GM12878 (cell line): ENCODE data around the gene HIVEP1. TPM values are rescaled to one million over a fixed set of nuclear protein-coding genes. Genes with fewer than 3 reads are reported as not detected.
A peak's percentile ranks its signal among the peaks of the same experiment; 100 is the strongest.

Experiments used
- CREB1 ChIP-seq: IDR thresholded peaks from 2 replicates; pipeline ENCODE4 v1.6.1; 2012; ENCODE audit warnings: low read depth, mild to moderate bottlenecking, inconsistent platforms
- CREM ChIP-seq: IDR thresholded peaks from 2 replicates; pipeline ENCODE4 v1.6.1; 2014; ENCODE audit warnings: antibody characterized with exemption, low read depth
- EED ChIP-seq: sonication (generic); IDR thresholded peaks from 2 replicates; pipeline ENCODE4 v1.6.1; 2016; ENCODE audit warnings: antibody characterized with exemption, low read depth
- EP300 ChIP-seq, 2 experiments: fragments of 150-350 bp in 1 of 2; IDR thresholded peaks; 2 replicates each; pipeline ENCODE4 v1.6.1; 2011 to 2012; ENCODE audit warnings: low read depth in 2 of 2, low read length in 2 of 2, borderline replicate concordance in 1 of 2, improper control_type of control experiment in 1 of 2, inconsistent platforms in 1 of 2; ENCODE audit not compliant: control insufficient read depth in 1 of 2
- HDGF ChIP-seq: fragments of 450-650 bp; IDR thresholded peaks from 2 replicates; pipeline ENCODE4 v1.6.1; 2016; ENCODE audit warnings: antibody characterized with exemption
- NR2C1 ChIP-seq: fragments of 450-650 bp; IDR thresholded peaks from 2 replicates; pipeline ENCODE4 v1.6.1; 2017; ENCODE audit warnings: antibody characterized with exemption, mild to moderate bottlenecking, moderate library complexity
- NRF1 ChIP-seq: conservative IDR thresholded peaks from 2 replicates; pipeline ENCODE4 v1.6.1; 2011; ENCODE audit warnings: mild to moderate bottlenecking, low read depth, low read length, improper control_type of control experiment
- PAX5 ChIP-seq: IDR thresholded peaks from 2 replicates; pipeline ENCODE4 v1.6.1; 2011; ENCODE audit warnings: low read depth, low read length, borderline replicate concordance
- RAD21 ChIP-seq: IDR thresholded peaks from 2 replicates; pipeline ENCODE4 v1.6.1; 2011; ENCODE audit warnings: mild to moderate bottlenecking, low read depth, low read length, moderate library complexity; ENCODE audit not compliant: insufficient read depth
- RUNX3 ChIP-seq: IDR thresholded peaks from 2 replicates; pipeline ENCODE4 v1.6.1; 2012; ENCODE audit warnings: low read length, inconsistent platforms
- SIX5 ChIP-seq: IDR thresholded peaks from 2 replicates; pipeline ENCODE4 v1.6.1; 2011; ENCODE audit warnings: mild to moderate bottlenecking, low read depth, low read length, moderate library complexity; ENCODE audit not compliant: severe bottlenecking
- SP1 ChIP-seq: IDR thresholded peaks from one replicate; pipeline ENCODE4 v1.6.1; 2011; ENCODE audit warnings: low read depth, low read length
- STAT1 ChIP-seq: fragments of 450-650 bp; conservative IDR thresholded peaks from 2 replicates; pipeline ENCODE4 v1.6.1; 2014; ENCODE audit warnings: antibody characterized with exemption, mild to moderate bottlenecking
- STAT3 ChIP-seq: IDR thresholded peaks from 2 replicates; pipeline ENCODE4 v1.6.1; 2011; ENCODE audit warnings: low read depth, low read length, improper control_type of control experiment
- SUZ12 ChIP-seq: fragments of 200-600 bp; sonication (generic); IDR thresholded peaks from one replicate; pipeline ENCODE4 v1.6.1; 2018; ENCODE audit warnings: antibody characterized with exemption, mild to moderate bottlenecking; ENCODE audit not compliant: unreplicated experiment
- TAF1 ChIP-seq: IDR thresholded peaks from 2 replicates; pipeline ENCODE4 v1.6.1; 2011; ENCODE audit warnings: mild to moderate bottlenecking, low read depth, low read length, borderline replicate concordance
- TBL1XR1 ChIP-seq: IDR thresholded peaks from 2 replicates; pipeline ENCODE4 v1.6.1; 2012; ENCODE audit warnings: low read depth, low read length, improper control_type of control experiment
- polyA plus RNA-seq, 11 experiments: library from polyadenylated mRNA; depleted of rRNA in 4 of 11; unstranded in 6 of 11; stranded (reverse) in 5 of 11; fragments of >200 nt; fragmentation: Nextera tagmentation in 4 of 11; fragmentation: Illumina TruSeq in 1 of 11; extraction: Ambion mirVana in 4 of 11; extraction: Trizol in 1 of 11; gene quantifications; 1 replicate in 1 of 11; 2 replicates in 10 of 11; pipeline versions ENCODE4 v1.2.1 to v1.2.3, GENCODE V29; 2011 to 2016; ENCODE audit warnings: inconsistent platforms in 2 of 11, missing spikeins in 2 of 11, low read depth in 1 of 11
- total RNA-seq, 4 experiments: library from RNA; depleted of rRNA in 3 of 4; stranded (reverse); fragments of >200 nt in 3 of 4; fragmentation: Illumina TruSeq in 1 of 4; extraction: Trizol in 1 of 4; gene quantifications; 2 replicates each; pipeline versions ENCODE4 v1.2.1 to v1.2.3, GENCODE V29; 2013 to 2021
- TF ChIP-seq, protein P1 (sequence below): IDR thresholded peaks from 2 replicates; pipeline ENCODE4 v1.6.1; 2012; ENCODE audit warnings: low read depth, low read length, improper control_type of control experiment
- TF ChIP-seq, protein P2 (sequence below): fragments of 150-350 bp; IDR thresholded peaks from 2 replicates; pipeline ENCODE4 v1.6.1; 2016; ENCODE audit warnings: low read depth, low read length
- TF ChIP-seq, protein P3 (sequence below): IDR thresholded peaks from 2 replicates; pipeline ENCODE4 v1.6.1; 2012; ENCODE audit warnings: low read depth, low read length, improper control_type of control experiment
- TF ChIP-seq, protein P4 (sequence below): IDR thresholded peaks from 2 replicates; pipeline ENCODE4 v1.6.1; 2012; ENCODE audit warnings: low read depth, low read length, improper control_type of control experiment

Gene HIVEP1
- total and polyA plus RNA-seq, 10 of the 15 experiments (the other 5 are each of a cell fraction or from before 2014, with no cell fraction given) = 4.3 to 37.5 (median 21.6) TPM

DNA sequence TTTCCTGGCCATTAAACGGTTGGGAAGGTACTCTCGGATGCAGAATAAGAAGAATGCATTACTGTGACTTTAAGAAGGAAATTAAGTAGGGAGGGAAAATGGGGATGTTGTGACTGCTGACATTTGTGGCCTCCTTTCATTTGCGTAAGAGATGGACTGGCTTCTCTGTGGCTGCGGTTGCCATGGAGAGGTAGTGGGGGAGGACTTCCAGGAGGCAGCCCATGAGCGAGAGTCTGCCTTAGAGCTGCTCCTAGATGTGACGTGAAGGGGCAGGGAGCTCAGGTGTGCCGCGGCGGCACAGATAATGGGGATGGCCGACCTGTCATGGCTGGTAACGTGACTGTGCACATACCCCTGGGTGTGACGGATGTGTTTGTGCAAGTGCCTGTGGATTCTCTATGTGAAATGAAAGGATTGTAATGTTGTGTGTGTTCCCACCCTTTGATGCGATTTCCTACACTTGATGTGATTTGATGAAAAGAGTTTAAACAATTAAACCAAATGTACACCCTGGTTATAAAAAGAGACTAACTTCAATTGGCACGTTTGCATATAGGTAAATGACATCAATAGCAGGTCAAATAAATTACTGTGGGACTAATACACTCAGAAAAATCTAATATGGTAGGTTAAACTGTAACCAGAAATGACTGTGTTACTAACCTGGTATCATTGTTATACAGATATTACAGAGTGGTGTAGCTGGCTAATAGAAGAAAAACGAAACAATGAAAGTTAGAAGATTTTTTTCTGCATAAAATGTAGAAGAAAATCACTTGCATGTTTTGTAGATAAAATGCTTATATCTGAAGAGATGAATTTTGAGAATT is 48.9 kb downstream of the HIVEP1 start (continued):
- TF ChIP-seq, protein P1, sequence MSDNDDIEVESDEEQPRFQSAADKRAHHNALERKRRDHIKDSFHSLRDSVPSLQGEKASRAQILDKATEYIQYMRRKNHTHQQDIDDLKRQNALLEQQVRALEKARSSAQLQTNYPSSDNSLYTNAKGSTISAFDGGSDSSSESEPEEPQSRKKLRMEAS = 0 out of 2 replicates have a peak, but pooled peaks have one; percentile 19
- TF ChIP-seq EP300 (IDR thresholded peaks at IDR 0.05; ENCODE audit: borderline replicate concordance in 1 of 2, control insufficient read depth in 1 of 2, low read depth in 2 of 2, low read length in 2 of 2) (peak; percentile 94), EED (peak; percentile 51; the same call in 1 of the 2 replicates), RUNX3 (peak; percentile 80), STAT3 (no peak), SP1 (peak; percentile 86), NRF1 (no peak), CREM (no peak; the same call in 1 of the 2 replicates), HDGF (peak; percentile 93), NR2C1 (no peak), TBL1XR1 (peak; percentile 88), RAD21 (no peak), SUZ12 (no peak), PAX5 (peak; percentile 83; the same call in 1 of the 2 replicates), SIX5 (no peak), TAF1 (0 out of 2 replicates have a peak, but pooled peaks have one; percentile 13), STAT1 (no peak), CREB1 (peak; percentile 38)
- TF ChIP-seq, protein P2, sequence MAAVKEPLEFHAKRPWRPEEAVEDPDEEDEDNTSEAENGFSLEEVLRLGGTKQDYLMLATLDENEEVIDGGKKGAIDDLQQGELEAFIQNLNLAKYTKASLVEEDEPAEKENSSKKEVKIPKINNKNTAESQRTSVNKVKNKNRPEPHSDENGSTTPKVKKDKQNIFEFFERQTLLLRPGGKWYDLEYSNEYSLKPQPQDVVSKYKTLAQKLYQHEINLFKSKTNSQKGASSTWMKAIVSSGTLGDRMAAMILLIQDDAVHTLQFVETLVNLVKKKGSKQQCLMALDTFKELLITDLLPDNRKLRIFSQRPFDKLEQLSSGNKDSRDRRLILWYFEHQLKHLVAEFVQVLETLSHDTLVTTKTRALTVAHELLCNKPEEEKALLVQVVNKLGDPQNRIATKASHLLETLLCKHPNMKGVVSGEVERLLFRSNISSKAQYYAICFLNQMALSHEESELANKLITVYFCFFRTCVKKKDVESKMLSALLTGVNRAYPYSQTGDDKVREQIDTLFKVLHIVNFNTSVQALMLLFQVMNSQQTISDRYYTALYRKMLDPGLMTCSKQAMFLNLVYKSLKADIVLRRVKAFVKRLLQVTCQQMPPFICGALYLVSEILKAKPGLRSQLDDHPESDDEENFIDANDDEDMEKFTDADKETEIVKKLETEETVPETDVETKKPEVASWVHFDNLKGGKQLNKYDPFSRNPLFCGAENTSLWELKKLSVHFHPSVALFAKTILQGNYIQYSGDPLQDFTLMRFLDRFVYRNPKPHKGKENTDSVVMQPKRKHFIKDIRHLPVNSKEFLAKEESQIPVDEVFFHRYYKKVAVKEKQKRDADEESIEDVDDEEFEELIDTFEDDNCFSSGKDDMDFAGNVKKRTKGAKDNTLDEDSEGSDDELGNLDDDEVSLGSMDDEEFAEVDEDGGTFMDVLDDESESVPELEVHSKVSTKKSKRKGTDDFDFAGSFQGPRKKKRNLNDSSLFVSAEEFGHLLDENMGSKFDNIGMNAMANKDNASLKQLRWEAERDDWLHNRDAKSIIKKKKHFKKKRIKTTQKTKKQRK = no peak
- TF ChIP-seq, protein P3, sequence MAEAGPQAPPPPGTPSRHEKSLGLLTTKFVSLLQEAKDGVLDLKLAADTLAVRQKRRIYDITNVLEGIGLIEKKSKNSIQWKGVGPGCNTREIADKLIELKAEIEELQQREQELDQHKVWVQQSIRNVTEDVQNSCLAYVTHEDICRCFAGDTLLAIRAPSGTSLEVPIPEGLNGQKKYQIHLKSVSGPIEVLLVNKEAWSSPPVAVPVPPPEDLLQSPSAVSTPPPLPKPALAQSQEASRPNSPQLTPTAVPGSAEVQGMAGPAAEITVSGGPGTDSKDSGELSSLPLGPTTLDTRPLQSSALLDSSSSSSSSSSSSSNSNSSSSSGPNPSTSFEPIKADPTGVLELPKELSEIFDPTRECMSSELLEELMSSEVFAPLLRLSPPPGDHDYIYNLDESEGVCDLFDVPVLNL = no peak
- TF ChIP-seq, protein P4, sequence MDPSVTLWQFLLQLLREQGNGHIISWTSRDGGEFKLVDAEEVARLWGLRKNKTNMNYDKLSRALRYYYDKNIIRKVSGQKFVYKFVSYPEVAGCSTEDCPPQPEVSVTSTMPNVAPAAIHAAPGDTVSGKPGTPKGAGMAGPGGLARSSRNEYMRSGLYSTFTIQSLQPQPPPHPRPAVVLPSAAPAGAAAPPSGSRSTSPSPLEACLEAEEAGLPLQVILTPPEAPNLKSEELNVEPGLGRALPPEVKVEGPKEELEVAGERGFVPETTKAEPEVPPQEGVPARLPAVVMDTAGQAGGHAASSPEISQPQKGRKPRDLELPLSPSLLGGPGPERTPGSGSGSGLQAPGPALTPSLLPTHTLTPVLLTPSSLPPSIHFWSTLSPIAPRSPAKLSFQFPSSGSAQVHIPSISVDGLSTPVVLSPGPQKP = no peak
